Heart left ventricle (tissue), 16 donors: ENCODE measurements around the gene PCGF3. TPM values are rescaled to one million over a fixed set of nuclear protein-coding genes. Genes with fewer than 3 reads are reported as not detected.

Source experiments
- ATAC-seq, 4 donors: fragments of 200-7000 bp; cut with Tn5 transposase; one replicate each; pipeline ENCODE4 v1.9.1; 2020 to 2022; ENCODE audit warnings: moderate library complexity in 4 of 4, mild to moderate bottlenecking in 3 of 4, moderate number of reproducible peaks in 1 of 4
- DNase-seq, 5 donors: peaks; one replicate each; pipeline ENCODE4 v3.0.0-alpha.2; 2020
- H3K27ac ChIP-seq, 12 donors: fragments of 200-600 bp; sonication (generic) in 4 of 12; one replicate each; pipeline versions ENCODE4 v1.5.0 to v1.8.0; 2016 to 2022; ENCODE audit warnings: mild to moderate bottlenecking in 2 of 12
- H3K27me3 ChIP-seq, 9 donors: fragments of 200-600 bp; sonication (generic) in 2 of 9; one replicate each; pipeline versions ENCODE4 v1.5.1 to v1.8.0; 2016 to 2022; ENCODE audit warnings: mild to moderate bottlenecking in 3 of 9
- H3K36me3 ChIP-seq, 9 donors: fragments of 200-600 bp; sonication (generic) in 2 of 9; one replicate each; pipeline versions ENCODE4 v1.5.0 to v1.8.0; 2018 to 2022; ENCODE audit warnings: mild to moderate bottlenecking in 2 of 9
- H3K4me1 ChIP-seq, 12 donors: fragments of 200-600 bp; sonication (generic) in 4 of 12; one replicate each; pipeline versions ENCODE4 v1.5.0 to v1.8.0; 2016 to 2022; ENCODE audit warnings: mild to moderate bottlenecking in 3 of 12
- H3K4me3 ChIP-seq, 12 donors: fragments of 200-600 bp; sonication (generic) in 4 of 12; one replicate each; pipeline versions ENCODE4 v1.5.0 to v1.8.0; 2017 to 2022; ENCODE audit warnings: mild to moderate bottlenecking in 9 of 12, moderate library complexity in 4 of 12
- H3K9me3 ChIP-seq, 12 donors: fragments of 200-600 bp; sonication (generic) in 4 of 12; one replicate each; pipeline versions ENCODE4 v1.5.0 to v1.8.0; 2016 to 2022; ENCODE audit warnings: mild to moderate bottlenecking in 1 of 12
- POLR2A ChIP-seq, 2 donors: fragments of 450-650 bp; IDR thresholded peaks; one replicate each; pipeline ENCODE4 v1.6.1; 2017; ENCODE audit warnings: antibody characterized with exemption in 2 of 2, mild to moderate bottlenecking in 2 of 2, moderate library complexity in 2 of 2
- WGBS, 4 donors: extraction: QIAGEN DNeasy Blood & Tissue Kit in 2 of 4; methylation state at CpG; one replicate each; pipeline versions ENCODE4 v1.1.5 to v1.1.7; 2013 to 2018; 5-methylcytosine and 5-hydroxymethylcytosine counted together
- intact Hi-C, 10 donors: fragments of 100-400 bp; cut with DNase I; formaldehyde crosslinking; loops; one replicate each; pipeline versions ENCODE4 v1.11.1 to v1.14.2; 2022
- polyA plus RNA-seq, 2 donors: library from polyadenylated mRNA; stranded (reverse); fragments of 200-250 nt; gene quantifications; one replicate each; pipeline ENCODE4 v1.2.3, GENCODE V29; 2013
- total RNA-seq, 9 donors: library from RNA; depleted of rRNA in 2 of 9; stranded (reverse); fragments of >200 nt in 2 of 9; fragmentation: NEBNext Ultra II Directional in 3 of 9; extraction: Animal tissue kit (Norgen Biotek cat#: 25700) in 3 of 9; gene quantifications; one replicate each; pipeline versions ENCODE4 v1.1.0 to v1.2.4, GENCODE V29; 2016 to 2023
- TF ChIP-seq, protein P1 (sequence below), 12 donors: fragments of 200-600 bp; sonication (generic) in 4 of 12; IDR thresholded peaks; one replicate each; pipeline versions ENCODE4 v1.5.0 to v1.8.0; 2018 to 2022; ENCODE audit warnings: antibody characterized with exemption in 12 of 12, mild to moderate bottlenecking in 5 of 12
- donor health status: ischemic (EF 13 %, LVEDD 7.1; RV severe dilation, severe dysfunction).
- donor health status: healthy with polysubstance abuse.
- donor health status: DM: no; HTN: yes; CAD: no.
- donor health status: DM: no; HTN: no; CAD: no.
- donor health status: ischemic (EF 25% LVEDD 6.9; RV normal size, moderate dysfunction).
- donor health status: ischemic (EF 25% LVEDD 5.7; RV mildly dilated, moderate dysfunction).
- donor health status: healthy.
- donor health status: DM: yes; HTN: yes; CAD: no.
- donor health status: ischemic (EF 35%, LVEDD 5.7; RV mildly dilated, moderate dysfunction).
- donor health status: nonischemic (EF 11% LVEDD 7.7; RV severe dilation, severe dysfunction).
- donor health status: DM: yes; HTN: yes; CAD: no.
- donor health status: PGD.
- donor health status: ischemic (EF 29% LVEDD 5.4; RV normal size, mild dysfunction).
- donor health status: nonischemic (EF 23%, LVEDD 6.1; RV moderate dilation, normal function).

Gene PCGF3
- total and polyA plus RNA-seq, 11 donors = 16.2 to 45.7 (median 22.5) TPM

DNA sequence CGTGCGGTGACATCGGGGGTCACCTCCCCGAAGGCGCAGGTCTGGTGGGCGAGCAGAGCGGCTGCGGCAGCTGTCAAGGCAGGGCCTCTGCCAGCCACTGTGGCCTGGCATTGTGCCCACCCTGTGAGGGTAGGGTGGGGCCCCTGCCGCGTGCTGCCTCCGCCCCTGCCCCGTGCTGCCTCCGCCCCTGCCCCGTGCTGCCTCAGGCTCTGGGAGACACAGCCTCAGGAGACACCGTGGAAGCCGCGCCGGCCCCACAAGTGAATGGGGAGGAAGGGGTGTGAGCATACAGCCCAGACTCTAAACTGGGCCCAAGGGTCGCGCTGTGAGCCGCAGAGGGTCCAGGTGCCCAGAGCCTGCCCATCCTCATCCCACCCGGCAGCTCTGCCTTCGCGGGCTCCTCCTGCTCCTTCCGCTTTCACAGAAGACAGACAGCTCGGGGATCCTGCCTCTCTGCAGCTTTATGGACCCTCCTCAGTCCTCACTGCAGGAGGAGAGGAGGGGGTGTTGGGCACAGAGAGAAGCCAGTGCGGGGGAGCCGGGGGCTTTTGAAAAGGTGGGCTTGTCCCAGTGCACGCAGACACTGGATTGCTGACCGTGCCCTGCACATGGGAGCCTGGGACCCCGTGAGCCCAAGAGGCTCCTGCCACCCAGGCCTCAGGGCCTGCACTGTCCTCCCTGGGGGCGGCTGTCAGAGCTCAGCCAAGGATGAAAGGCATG is 27.4 kb downstream of the PCGF3 start:
- peaks cover 2 to 71% (median 65%) of the 10 kb centered on the region in 9 donors for H3K36me3 ChIP-seq
- peak in 2 of 5 donors; percentile 30 to 55 for DNase-seq
- peak in 3 of 4 donors; percentile 44 to 56 (median 46) for ATAC-seq
- no peak overlapping the region for H3K27ac ChIP-seq
- H3K4me3 ChIP-seq = no peak overlapping the region
- TF ChIP-seq, protein P1, sequence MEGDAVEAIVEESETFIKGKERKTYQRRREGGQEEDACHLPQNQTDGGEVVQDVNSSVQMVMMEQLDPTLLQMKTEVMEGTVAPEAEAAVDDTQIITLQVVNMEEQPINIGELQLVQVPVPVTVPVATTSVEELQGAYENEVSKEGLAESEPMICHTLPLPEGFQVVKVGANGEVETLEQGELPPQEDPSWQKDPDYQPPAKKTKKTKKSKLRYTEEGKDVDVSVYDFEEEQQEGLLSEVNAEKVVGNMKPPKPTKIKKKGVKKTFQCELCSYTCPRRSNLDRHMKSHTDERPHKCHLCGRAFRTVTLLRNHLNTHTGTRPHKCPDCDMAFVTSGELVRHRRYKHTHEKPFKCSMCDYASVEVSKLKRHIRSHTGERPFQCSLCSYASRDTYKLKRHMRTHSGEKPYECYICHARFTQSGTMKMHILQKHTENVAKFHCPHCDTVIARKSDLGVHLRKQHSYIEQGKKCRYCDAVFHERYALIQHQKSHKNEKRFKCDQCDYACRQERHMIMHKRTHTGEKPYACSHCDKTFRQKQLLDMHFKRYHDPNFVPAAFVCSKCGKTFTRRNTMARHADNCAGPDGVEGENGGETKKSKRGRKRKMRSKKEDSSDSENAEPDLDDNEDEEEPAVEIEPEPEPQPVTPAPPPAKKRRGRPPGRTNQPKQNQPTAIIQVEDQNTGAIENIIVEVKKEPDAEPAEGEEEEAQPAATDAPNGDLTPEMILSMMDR (IDR thresholded peaks at IDR 0.05) = no peak
- no peak for TF ChIP-seq POLR2A (IDR thresholded peaks at IDR 0.05)
- no peaks in the 10 kb centered on the region for H3K27me3 ChIP-seq
- H3K4me1 ChIP-seq = no peaks in the 10 kb centered on the region
- no peaks in the 10 kb centered on the region for H3K9me3 ChIP-seq
- intact Hi-C loops = no loop called here
- 81 to 87% (median 82%) methylated on average over 28 to 32 of the region's 32 CpGs for WGBS, 4 donors

DNA sequence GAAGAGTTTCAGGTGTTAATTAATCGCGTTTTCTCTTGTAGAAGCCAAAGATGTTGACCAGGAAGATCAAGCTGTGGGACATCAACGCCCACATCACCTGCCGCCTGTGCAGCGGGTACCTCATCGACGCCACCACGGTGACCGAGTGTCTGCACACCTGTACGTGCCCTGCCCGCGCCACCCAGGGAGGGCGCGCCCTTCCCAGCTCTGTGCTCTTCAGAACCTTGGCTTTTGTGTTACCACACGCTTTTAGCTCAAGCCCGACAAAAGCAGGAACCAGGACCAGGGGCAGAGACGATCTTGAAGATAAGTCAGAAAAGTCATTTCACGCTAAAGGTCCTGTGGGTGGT is 28.0 kb downstream of the PCGF3 start:
- H3K36me3 ChIP-seq = peaks cover 2 to 77% (median 70%) of the 10 kb centered on the region in 9 donors

DNA sequence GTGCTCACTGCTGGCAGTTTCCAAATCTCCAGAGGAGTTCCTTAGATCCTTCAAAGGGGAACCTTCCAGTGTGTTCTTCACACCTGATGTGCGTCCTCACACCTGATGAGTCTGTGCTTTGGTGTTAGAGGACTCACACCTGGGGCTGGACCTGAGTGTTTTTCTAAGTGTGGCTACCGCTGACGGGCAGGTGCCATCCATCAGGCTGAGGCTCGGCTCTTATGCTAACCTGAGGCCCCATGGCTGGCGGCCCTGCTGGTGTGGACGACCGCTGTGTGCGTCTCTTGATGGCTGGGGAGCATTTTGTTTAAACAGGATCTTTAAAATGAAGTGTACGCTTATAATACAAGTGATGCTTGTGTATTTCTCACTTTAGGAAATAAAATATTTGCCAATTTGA is 28.4 kb downstream of the PCGF3 start:
- Histone ChIP-seq H3K4me3 (no peak overlapping the region), H3K36me3 (peaks cover 2 to 81% (median 75%) of the 10 kb centered on the region in 9 donors), H3K9me3 (no peaks in the 10 kb centered on the region), H3K4me1 (no peaks in the 10 kb centered on the region), H3K27me3 (no peaks in the 10 kb centered on the region), H3K27ac (no peak overlapping the region)
- 94 to 97% (median 96%) methylated on average over 9 of the region's 9 CpGs for WGBS, 4 donors
- TF ChIP-seq, protein P1 (IDR thresholded peaks at IDR 0.05) = no peak
- TF ChIP-seq POLR2A (IDR thresholded peaks at IDR 0.05) = no peak
- intact Hi-C loops = no loop called here
- DNase-seq (peak in 2 of 5 donors; percentile 7 to 34), ATAC-seq (no peak)

More for the DNA sequence above, 28.0 kb downstream of the PCGF3 start:
- Histone ChIP-seq H3K9me3 (no peaks in the 10 kb centered on the region), H3K27ac (no peak overlapping the region), H3K4me3 (no peak overlapping the region), H3K4me1 (no peaks in the 10 kb centered on the region), H3K27me3 (no peaks in the 10 kb centered on the region)
- WGBS, 4 donors = 92 to 94% (median 92%) methylated on average over 16 to 18 of the region's 18 CpGs
- intact Hi-C loops = no loop called here
- ATAC-seq = no peak
- peak in 1 of 5 donors; percentile 10 for DNase-seq
- no peak for TF ChIP-seq POLR2A (IDR thresholded peaks at IDR 0.05)
- TF ChIP-seq, protein P1 (IDR thresholded peaks at IDR 0.05) = no peak

DNA sequence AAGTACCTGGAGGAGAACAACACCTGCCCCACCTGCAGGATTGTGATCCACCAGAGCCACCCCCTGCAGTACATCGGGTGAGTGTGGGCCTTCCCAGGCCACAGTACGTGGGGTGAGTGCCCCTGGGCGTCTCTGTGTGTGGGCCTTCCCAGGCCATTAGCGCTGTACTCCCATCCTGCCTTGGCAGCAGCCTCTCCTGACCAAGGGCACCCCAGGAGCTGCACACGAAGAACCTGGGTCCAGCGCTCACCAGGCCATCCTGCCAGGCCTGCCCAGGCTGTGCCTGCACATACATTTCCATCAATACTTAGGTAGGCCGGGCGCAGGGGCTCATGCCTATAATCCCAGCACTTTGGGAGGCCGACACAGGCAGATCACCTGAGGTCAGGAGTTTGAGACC is 29.3 kb downstream of the PCGF3 start:
- Histone ChIP-seq H3K4me3 (no peak overlapping the region), H3K9me3 (no peaks in the 10 kb centered on the region), H3K36me3 (peaks cover 2 to 88% (median 83%) of the 10 kb centered on the region in 9 donors), H3K27ac (no peak overlapping the region), H3K27me3 (no peaks in the 10 kb centered on the region), H3K4me1 (no peaks in the 10 kb centered on the region)
- DNase-seq = peak in 2 of 5 donors; percentile 10 to 55
- WGBS, 4 donors = 93 to 100% (median 95%) methylated on average over 6 to 9 of the region's 9 CpGs
- no peak for ATAC-seq
- no peak for TF ChIP-seq POLR2A (IDR thresholded peaks at IDR 0.05)
- TF ChIP-seq, protein P1 (IDR thresholded peaks at IDR 0.05) = no peak
- intact Hi-C loops = no loop called here
